Liver (tissue), 9 donors: ENCODE results near the gene KIAA1143. TPM values are rescaled to one million over a fixed set of nuclear protein-coding genes. Genes with fewer than 3 reads are reported as not detected.

Experiments used
- DNase-seq: peaks from one replicate; pipeline ENCODE4 v3.0.0-alpha.2; 2017; ENCODE audit warnings: low spot score
- H3K27ac ChIP-seq, 2 donors: one replicate each; pipeline ENCODE4 v1.7.0; 2013; ENCODE audit warnings: inconsistent platforms in 2 of 2, low read length in 2 of 2, control low read depth in 1 of 2, low read depth in 1 of 2, mild to moderate bottlenecking in 1 of 2
- H3K27me3 ChIP-seq, 4 donors: one replicate each; pipeline versions ENCODE4 v1.6.1 to v1.7.0; 2013; ENCODE audit warnings: low read length in 3 of 4, inconsistent platforms in 1 of 4, mild to moderate bottlenecking in 1 of 4, moderate library complexity in 1 of 4; ENCODE audit not compliant: control insufficient read depth in 4 of 4, insufficient read depth in 4 of 4
- H3K36me3 ChIP-seq, 4 donors: one replicate each; pipeline versions ENCODE4 v1.6.1 to v1.7.0; 2013; ENCODE audit warnings: low read length in 3 of 4, mild to moderate bottlenecking in 3 of 4, low read depth in 1 of 4, moderate library complexity in 1 of 4; ENCODE audit not compliant: control insufficient read depth in 4 of 4, insufficient read depth in 3 of 4
- H3K4me1 ChIP-seq, 4 donors: one replicate each; pipeline versions ENCODE4 v1.6.1 to v1.7.0; 2013; ENCODE audit warnings: low read length in 3 of 4, mild to moderate bottlenecking in 3 of 4, moderate library complexity in 1 of 4; ENCODE audit not compliant: control insufficient read depth in 4 of 4, insufficient read depth in 4 of 4
- H3K4me3 ChIP-seq, 3 donors: one replicate each; pipeline versions ENCODE4 v1.6.1 to v1.7.0; 2013; ENCODE audit warnings: low read length in 3 of 3, control low read depth in 1 of 3, low read depth in 1 of 3, mild to moderate bottlenecking in 1 of 3
- H3K9ac ChIP-seq, 2 donors: one replicate each; pipeline ENCODE4 v1.7.0; 2013; ENCODE audit warnings: low read length in 2 of 2, mild to moderate bottlenecking in 2 of 2, moderate library complexity in 2 of 2, control low read depth in 1 of 2, low read depth in 1 of 2
- H3K9me3 ChIP-seq, 4 donors: one replicate each; pipeline versions ENCODE4 v1.6.1 to v1.7.0; 2013; ENCODE audit warnings: low read length in 3 of 4; ENCODE audit not compliant: control insufficient read depth in 4 of 4
- ATF3 ChIP-seq: IDR thresholded peaks from 2 replicates; pipeline ENCODE4 v1.6.1; 2016; ENCODE audit warnings: antibody characterized with exemption
- EGR1 ChIP-seq, 2 donors: IDR thresholded peaks; 2 replicates each; pipeline ENCODE4 v1.6.1; 2016 to 2018; ENCODE audit warnings: antibody characterized with exemption in 2 of 2, low read depth in 2 of 2
- FOXA1 ChIP-seq: IDR thresholded peaks from 2 replicates; pipeline ENCODE4 v1.6.1; 2016; ENCODE audit warnings: antibody characterized with exemption
- FOXA2 ChIP-seq: IDR thresholded peaks from 2 replicates; pipeline ENCODE4 v1.6.1; 2016; ENCODE audit warnings: antibody characterized with exemption
- GABPA ChIP-seq, 2 donors: IDR thresholded peaks in 1 of 2; conservative IDR thresholded peaks in 1 of 2; 2 replicates each; pipeline ENCODE4 v1.6.1; 2016; ENCODE audit warnings: antibody characterized with exemption in 2 of 2, mild to moderate bottlenecking in 1 of 2, moderate library complexity in 1 of 2
- HNF4A ChIP-seq, 2 donors: conservative IDR thresholded peaks; 2 replicates each; pipeline ENCODE4 v1.6.1; 2016; ENCODE audit warnings: antibody characterized with exemption in 2 of 2, mild to moderate bottlenecking in 2 of 2
- HNF4G ChIP-seq: IDR thresholded peaks from 2 replicates; pipeline ENCODE4 v1.6.1; 2016; ENCODE audit warnings: antibody characterized with exemption
- JUND ChIP-seq, 2 donors: IDR thresholded peaks; 2 replicates each; pipeline ENCODE4 v1.6.1; 2016; ENCODE audit warnings: antibody characterized with exemption in 2 of 2
- NR2F2 ChIP-seq: IDR thresholded peaks from 2 replicates; pipeline ENCODE4 v1.6.1; 2016; ENCODE audit warnings: antibody characterized with exemption
- RAD21 ChIP-seq, 2 donors: IDR thresholded peaks; 2 replicates each; pipeline ENCODE4 v1.6.1; 2016; ENCODE audit warnings: antibody characterized with exemption in 2 of 2, mild to moderate bottlenecking in 2 of 2
- REST ChIP-seq: IDR thresholded peaks from 2 replicates; pipeline ENCODE4 v1.6.1; 2016; ENCODE audit warnings: antibody characterized with exemption, mild to moderate bottlenecking
- RXRA ChIP-seq, 2 donors: IDR thresholded peaks; 2 replicates each; pipeline ENCODE4 v1.6.1; 2017 to 2018; ENCODE audit warnings: antibody characterized with exemption in 2 of 2, mild to moderate bottlenecking in 1 of 2
- SP1 ChIP-seq: IDR thresholded peaks from 2 replicates; pipeline ENCODE4 v1.6.1; 2018; ENCODE audit warnings: antibody characterized with exemption, mild to moderate bottlenecking
- TAF1 ChIP-seq: conservative IDR thresholded peaks from 2 replicates; pipeline ENCODE4 v1.6.1; 2016; ENCODE audit warnings: antibody characterized with exemption, mild to moderate bottlenecking
- YY1 ChIP-seq: IDR thresholded peaks from 2 replicates; pipeline ENCODE4 v1.6.1; 2016; ENCODE audit warnings: antibody characterized with exemption, mild to moderate bottlenecking
- ZBTB33 ChIP-seq: IDR thresholded peaks from 2 replicates; pipeline ENCODE4 v1.6.1; 2016; ENCODE audit warnings: antibody characterized with exemption
- WGBS: extraction: QIAGEN DNeasy Blood & Tissue Kit; methylation state at CpG from one replicate; pipeline ENCODE4 v1.1.7; 2013; 5-methylcytosine and 5-hydroxymethylcytosine counted together
- polyA plus RNA-seq, 2 donors: library from polyadenylated mRNA; stranded (reverse) in 1 of 2; unstranded in 1 of 2; fragments of 200-250 nt in 1 of 2; fragments of >200 nt in 1 of 2; fragmentation: Nextera tagmentation in 1 of 2; extraction: Ambion mirVana in 1 of 2; gene quantifications; one replicate each; pipeline versions ENCODE4 v1.2.1 to v1.2.3, GENCODE V29; 2013 to 2015
- total RNA-seq, 2 donors: library from RNA; depleted of rRNA; stranded (reverse); fragments of >200 nt; gene quantifications; one replicate each; pipeline ENCODE4 v1.2.3, GENCODE V29; 2014
- TF ChIP-seq, protein P1 (sequence below): fragments of 150-350 bp; IDR thresholded peaks from 2 replicates; pipeline ENCODE4 v1.5.1; 2017; ENCODE audit warnings: improper control_type of control experiment, low read depth, low read length; ENCODE audit not compliant: missing input control
- TF ChIP-seq, protein P2 (sequence below): IDR thresholded peaks from 2 replicates; pipeline ENCODE4 v1.6.1; 2016; ENCODE audit warnings: antibody characterized with exemption
- donor health status: healthy.
- donor health status: healthy.
- donor health status: healthy.
- donor health status: healthy.
- donor health status: healthy.

Gene KIAA1143
- total RNA-seq (10 to 100 TPM in 1 of 2 donors, 1 to 10 TPM in 1; 10.0 to 10.3 TPM), polyA plus RNA-seq (1 to 10 TPM; 3.9 to 4.5 TPM)

DNA sequence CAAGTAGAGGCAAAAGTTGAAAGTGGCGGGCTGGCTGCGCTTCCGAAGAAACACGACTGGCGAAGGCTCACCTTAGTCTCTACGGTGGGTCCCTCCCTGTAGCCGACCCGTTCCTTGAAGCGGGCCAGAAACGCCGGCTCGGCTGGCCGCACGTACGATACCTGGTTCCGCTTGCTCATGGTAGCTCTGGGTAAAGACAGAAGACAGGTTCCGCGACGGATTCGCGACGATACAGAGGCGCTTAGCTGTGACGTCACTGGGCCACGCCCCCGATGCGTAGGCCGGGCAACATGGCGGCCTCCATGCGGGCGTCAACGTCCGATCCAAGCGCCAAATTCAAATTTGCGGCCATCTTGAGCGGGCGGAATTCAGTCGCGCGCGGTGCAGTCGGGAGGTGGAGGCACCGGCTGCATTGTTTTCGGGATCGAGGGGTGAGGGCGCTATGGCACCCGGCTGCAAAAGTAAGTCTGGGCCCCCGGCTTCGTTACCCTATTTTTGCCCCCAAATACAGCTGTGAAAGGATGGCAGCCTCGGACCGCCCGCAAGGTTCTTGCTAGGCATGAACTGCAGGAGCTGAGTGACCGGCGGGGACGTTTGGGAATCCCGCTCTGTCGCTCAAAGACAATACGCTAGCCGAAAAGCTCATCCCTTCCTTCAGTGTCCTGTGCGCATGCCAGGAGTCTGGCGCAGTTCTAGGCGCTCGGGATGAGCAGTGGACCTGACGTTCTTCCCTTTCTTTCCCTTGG is at the start of gene KIAA1143, which contains the start of gene KIF15:
KIAA1143 (minus strand) TSS at position 196 of the 746 bp plus-strand sequence; CDS start at position 179, 17 bp downstream.
KIF15 (plus strand) TSS at position 371 of the 746 bp plus-strand sequence; CDS start at position 443, 72 bp downstream.
- peaks cover 4 to 10% (median 8%) of the 10 kb centered on the region in 4 donors for H3K9me3 ChIP-seq
- H3K4me3 ChIP-seq: peak within 1 kb of the TSS; percentile 68 to 90 (median 72)
- peak; percentile 99 for DNase-seq
- H3K27ac ChIP-seq: peak within 1 kb of the TSS; percentile 59 to 67
- peaks cover 3 to 13% (median 8%) of the 10 kb centered on the region in 4 donors for H3K4me1 ChIP-seq
- H3K9ac ChIP-seq: peak within 1 kb of the TSS; percentile 71 to 82
- 5% methylated on average over 64 of the region's 64 CpGs for WGBS
- TF ChIP-seq SP1 (peak; percentile 75), RAD21 (IDR thresholded peaks at IDR 0.05) (peak; percentile 23 to 29), HNF4G (no peak), YY1 (peak; percentile 100), GABPA (IDR thresholded peaks at IDR 0.05 in 1 of 2, conservative IDR thresholded peaks at IDR 0.05 in 1 of 2) (peak in 1 of 2 donors; percentile 83), RXRA (IDR thresholded peaks at IDR 0.05) (no peak), ZBTB33 (no peak), FOXA1 (no peak), JUND (IDR thresholded peaks at IDR 0.05) (no peak), REST (no peak), FOXA2 (no peak), NR2F2 (no peak), ATF3 (no peak), HNF4A (conservative IDR thresholded peaks at IDR 0.05) (no peak), EGR1 (IDR thresholded peaks at IDR 0.05; ENCODE audit: low read depth in 2 of 2) (peak in 1 of 2 donors; percentile 44), TAF1 (peak; percentile 26)
- TF ChIP-seq, protein P1, sequence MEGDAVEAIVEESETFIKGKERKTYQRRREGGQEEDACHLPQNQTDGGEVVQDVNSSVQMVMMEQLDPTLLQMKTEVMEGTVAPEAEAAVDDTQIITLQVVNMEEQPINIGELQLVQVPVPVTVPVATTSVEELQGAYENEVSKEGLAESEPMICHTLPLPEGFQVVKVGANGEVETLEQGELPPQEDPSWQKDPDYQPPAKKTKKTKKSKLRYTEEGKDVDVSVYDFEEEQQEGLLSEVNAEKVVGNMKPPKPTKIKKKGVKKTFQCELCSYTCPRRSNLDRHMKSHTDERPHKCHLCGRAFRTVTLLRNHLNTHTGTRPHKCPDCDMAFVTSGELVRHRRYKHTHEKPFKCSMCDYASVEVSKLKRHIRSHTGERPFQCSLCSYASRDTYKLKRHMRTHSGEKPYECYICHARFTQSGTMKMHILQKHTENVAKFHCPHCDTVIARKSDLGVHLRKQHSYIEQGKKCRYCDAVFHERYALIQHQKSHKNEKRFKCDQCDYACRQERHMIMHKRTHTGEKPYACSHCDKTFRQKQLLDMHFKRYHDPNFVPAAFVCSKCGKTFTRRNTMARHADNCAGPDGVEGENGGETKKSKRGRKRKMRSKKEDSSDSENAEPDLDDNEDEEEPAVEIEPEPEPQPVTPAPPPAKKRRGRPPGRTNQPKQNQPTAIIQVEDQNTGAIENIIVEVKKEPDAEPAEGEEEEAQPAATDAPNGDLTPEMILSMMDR: no peak
- TF ChIP-seq, protein P2, sequence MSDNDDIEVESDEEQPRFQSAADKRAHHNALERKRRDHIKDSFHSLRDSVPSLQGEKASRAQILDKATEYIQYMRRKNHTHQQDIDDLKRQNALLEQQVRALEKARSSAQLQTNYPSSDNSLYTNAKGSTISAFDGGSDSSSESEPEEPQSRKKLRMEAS: peak; percentile 63
- peaks cover 0 to 11% (median 0%) of the 10 kb centered on the region in 4 donors for H3K36me3 ChIP-seq
- H3K27me3 ChIP-seq: peaks cover 0 to 3% (median 0%) of the 10 kb centered on the region in 4 donors
